Endodermal cell (in vitro differentiated cells): ENCODE results near the gene SYT8. TPM values are rescaled to one million over a fixed set of nuclear protein-coding genes. Genes with fewer than 3 reads are reported as not detected.

Source experiments
- DNase-seq: peaks from one replicate; pipeline ENCODE4 v3.0.0-alpha.2; 2017
- H3K27ac ChIP-seq: 2 replicates; pipeline ENCODE4 v1.5.1; 2013; ENCODE audit warnings: mild to moderate bottlenecking, low read depth, low read length, moderate library complexity
- H3K27me3 ChIP-seq: 2 replicates; pipeline ENCODE4 v1.6.1; 2013; ENCODE audit warnings: mild to moderate bottlenecking, low read length, moderate library complexity; ENCODE audit not compliant: insufficient read depth, control insufficient read depth, poor library complexity, severe bottlenecking
- H3K36me3 ChIP-seq: 2 replicates; pipeline ENCODE4 v1.7.0; 2013; ENCODE audit warnings: mild to moderate bottlenecking, low read length, moderate library complexity; ENCODE audit not compliant: control insufficient read depth, insufficient read depth
- H3K4me1 ChIP-seq: one replicate; pipeline ENCODE4 v1.7.0; 2013; ENCODE audit warnings: low read length; ENCODE audit not compliant: control insufficient read depth, insufficient read depth
- H3K4me3 ChIP-seq: 2 replicates; pipeline ENCODE4 v1.5.1; 2013; ENCODE audit warnings: mild to moderate bottlenecking, low read length, moderate library complexity
- H3K9ac ChIP-seq: 2 replicates; pipeline ENCODE4 v1.6.1; 2013; ENCODE audit warnings: mild to moderate bottlenecking, low read length, moderate library complexity; ENCODE audit not compliant: poor library complexity, severe bottlenecking; ENCODE audit errors: extremely low read depth
- H3K9me3 ChIP-seq: 2 replicates; pipeline ENCODE4 v1.6.1; 2013; ENCODE audit warnings: mild to moderate bottlenecking, low read length, moderate library complexity; ENCODE audit not compliant: control insufficient read depth
- H3K27ac Mint-ChIP-seq: 2 replicates; pipeline ENCODE4 v1.8.0; 2020; ENCODE audit warnings: mixed read lengths
- H3K27me3 Mint-ChIP-seq: 2 replicates; pipeline ENCODE4 v1.8.0; 2021; ENCODE audit warnings: mild to moderate bottlenecking, mixed read lengths; ENCODE audit not compliant: insufficient read depth
- H3K36me3 Mint-ChIP-seq: 2 replicates; pipeline ENCODE4 v1.8.0; 2020; ENCODE audit warnings: low read depth, mixed read lengths
- H3K4me1 Mint-ChIP-seq: 2 replicates; pipeline ENCODE4 v1.8.0; 2020; ENCODE audit warnings: mixed read lengths
- H3K4me3 Mint-ChIP-seq: 2 replicates; pipeline ENCODE4 v1.8.0; 2020; ENCODE audit warnings: mild to moderate bottlenecking, moderate library complexity, mixed read lengths
- H3K9me3 Mint-ChIP-seq: 2 replicates; pipeline ENCODE4 v1.8.0; 2020; ENCODE audit warnings: mild to moderate bottlenecking, mixed read lengths
- CTCF ChIP-seq: fragments of 200-600 bp; sonication (generic); conservative IDR thresholded peaks from 2 replicates; pipeline ENCODE4 v1.5.0; 2021; ENCODE audit warnings: antibody characterized with exemption, mild to moderate bottlenecking
- WGBS, 2 experiments: methylation state at CpG; one replicate each; pipeline versions ENCODE4 v1.1.5 to v1.1.7; 2013; ENCODE audit warnings: missing lambda C conversion rate in 2 of 2, mixed read lengths in 1 of 2; ENCODE audit not compliant: insufficient coverage in 1 of 2, insufficient read length in 1 of 2; 5-methylcytosine and 5-hydroxymethylcytosine counted together
- total RNA-seq, 2 donors: library from RNA; stranded (reverse); fragmentation: NEBNext Ultra II Directional in 1 of 2; extraction: Animal tissue kit (Norgen Biotek cat#: 25700) in 1 of 2; gene quantifications; 2 replicates in 1 of 2; 3 replicates in 1 of 2; pipeline ENCODE4 v1.2.1, GENCODE V29; 2021

SYT8 gene
- total RNA-seq, 2 donors from 2014 or later = not detected

GRCh38 chr11:1815311-1815710 is 19.5 kb upstream of the SYT8 start:
- no peak for TF ChIP-seq CTCF
- no peak overlapping the region for H3K27ac Mint-ChIP-seq
- no peak overlapping the region for H3K27ac ChIP-seq
- no peaks in the 10 kb centered on the region for H3K4me1 ChIP-seq
- H3K27me3 Mint-ChIP-seq = peaks cover 26% of the 10 kb centered on the region
- no peak for DNase-seq
- H3K27me3 ChIP-seq = no peaks in the 10 kb centered on the region
- no peak overlapping the region for H3K9ac ChIP-seq
- H3K4me3 Mint-ChIP-seq = no peak overlapping the region
- 89 to 95% methylated on average over 6 to 8 of the region's 8 CpGs for whole genome bisulfite sequencing, 2 experiments
- no peaks in the 10 kb centered on the region for H3K36me3 Mint-ChIP-seq
- H3K9me3 ChIP-seq = peaks cover 7% of the 10 kb centered on the region
- no peaks in the 10 kb centered on the region for H3K4me1 Mint-ChIP-seq
- H3K36me3 ChIP-seq = no peaks in the 10 kb centered on the region
- no peak overlapping the region for H3K4me3 ChIP-seq
- H3K9me3 Mint-ChIP-seq = peaks cover 16% of the 10 kb centered on the region

DNA sequence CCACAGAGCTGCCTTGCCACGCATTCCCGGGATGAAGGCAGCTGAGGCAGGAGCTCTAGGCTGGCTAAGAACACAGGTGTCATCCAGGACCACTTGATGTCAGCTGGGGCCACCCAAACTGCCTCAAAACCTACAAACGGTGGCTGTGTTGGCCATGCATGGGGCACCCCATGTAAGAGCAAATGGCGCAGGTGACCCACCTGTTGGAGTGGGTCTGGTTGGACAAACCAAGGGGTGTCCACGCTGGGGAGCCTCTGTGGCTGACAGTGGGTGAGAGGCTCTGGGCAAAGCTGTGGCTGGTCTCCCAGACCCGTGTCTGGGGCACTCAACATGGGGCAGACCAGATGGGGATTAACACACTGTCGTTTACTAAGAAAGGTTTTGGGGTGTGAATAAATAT is 19.0 kb upstream of the SYT8 start:
- Histone ChIP-seq H3K9ac (no peak overlapping the region), H3K9me3 (peaks cover 7% of the 10 kb centered on the region), H3K36me3 (no peaks in the 10 kb centered on the region), H3K4me1 (no peaks in the 10 kb centered on the region), H3K27ac (no peak overlapping the region), H3K27me3 (no peaks in the 10 kb centered on the region), H3K4me3 (no peak overlapping the region)
- no peak for DNase-seq
- H3K36me3 Mint-ChIP-seq = no peaks in the 10 kb centered on the region
- H3K27ac Mint-ChIP-seq = no peak overlapping the region
- no peak for TF ChIP-seq CTCF
- H3K27me3 Mint-ChIP-seq = peaks cover 27% of the 10 kb centered on the region
- no peaks in the 10 kb centered on the region for H3K4me1 Mint-ChIP-seq
- peaks cover 16% of the 10 kb centered on the region for H3K9me3 Mint-ChIP-seq
- H3K4me3 Mint-ChIP-seq = no peak overlapping the region
- 88 to 91% methylated on average over 6 to 7 of the region's 7 CpGs for WGBS, 2 experiments

DNA sequence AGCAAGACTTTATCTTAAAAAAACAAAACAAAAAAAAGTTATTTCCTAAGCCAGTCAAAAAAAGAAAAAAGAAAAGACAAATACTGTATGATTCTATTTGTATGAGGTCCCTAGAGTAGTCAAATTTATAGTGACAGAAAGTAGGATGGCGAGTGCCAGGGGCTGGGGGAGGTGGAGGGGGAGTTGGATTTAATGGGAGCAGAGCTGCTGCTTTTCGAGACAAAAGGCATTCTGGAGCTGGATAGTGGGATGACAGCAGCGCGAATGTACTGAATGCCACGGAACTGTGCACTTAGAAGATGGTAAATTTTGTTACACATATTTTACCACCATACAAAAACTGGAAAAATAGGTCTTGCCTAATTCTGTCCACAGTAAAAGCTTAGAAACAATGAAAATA is 17.8 kb upstream of the SYT8 start:
- 71 to 84% methylated on average over 1 to 3 of the region's 5 CpGs for WGBS, 2 experiments
- Histone ChIP-seq H3K9ac (no peak overlapping the region), H3K9me3 (peaks cover 7% of the 10 kb centered on the region), H3K4me3 (no peak overlapping the region), H3K27ac (no peak overlapping the region), H3K36me3 (no peaks in the 10 kb centered on the region), H3K4me1 (no peaks in the 10 kb centered on the region), H3K27me3 (no peaks in the 10 kb centered on the region)
- TF ChIP-seq CTCF = no peak
- Mint-ChIP-seq H3K9me3 (peaks cover 16% of the 10 kb centered on the region), H3K4me1 (no peaks in the 10 kb centered on the region), H3K27ac (no peak overlapping the region), H3K36me3 (no peaks in the 10 kb centered on the region), H3K4me3 (no peak overlapping the region), H3K27me3 (peaks cover 24% of the 10 kb centered on the region)
- DNase-seq = no peak
